Adrenal gland (tissue), 5 donors: ENCODE measurements around the gene NKAIN2.

Source experiments
- POLR2A ChIP-seq, 2 donors: fragments of 450-650 bp; IDR thresholded peaks; one replicate each; pipeline ENCODE4 v1.6.1; 2017; ENCODE audit warnings: antibody characterized with exemption in 2 of 2, mild to moderate bottlenecking in 2 of 2, moderate library complexity in 1 of 2
- TF ChIP-seq, protein P1 (sequence below), 6 experiments: fragments of 450-650 bp in 4 of 6; fragments of 200-600 bp in 2 of 6; sonication (generic) in 1 of 6; IDR thresholded peaks; 1 replicate in 5 of 6; 2 replicates in 1 of 6; pipeline versions ENCODE4 v1.5.1 to v1.8.0; 2016 to 2021; ENCODE audit warnings: antibody characterized with exemption in 6 of 6, mild to moderate bottlenecking in 2 of 6, moderate library complexity in 1 of 6
- donor health status: DM: no; HTN: no; CAD: no.

DNA sequence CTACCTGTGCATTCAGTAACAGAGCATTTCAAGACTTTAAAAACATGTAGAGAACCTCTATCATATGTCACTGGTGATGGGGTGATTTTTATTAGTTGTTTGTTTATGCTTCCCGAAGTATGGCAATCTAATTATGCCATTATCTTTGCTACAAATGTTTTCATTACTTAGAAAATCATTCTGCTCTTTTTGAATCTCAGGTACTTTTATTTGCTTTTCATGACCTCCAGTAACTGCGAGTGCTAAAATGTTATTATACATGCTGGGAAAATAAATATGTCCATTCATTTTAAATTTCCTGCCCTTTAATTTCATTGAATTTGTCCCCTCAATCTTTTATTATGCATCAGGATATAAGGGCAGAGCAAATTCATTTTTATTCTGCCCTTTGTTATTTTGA lies 515.7 kb downstream of the NKAIN2 start:
- TF ChIP-seq, protein P1, sequence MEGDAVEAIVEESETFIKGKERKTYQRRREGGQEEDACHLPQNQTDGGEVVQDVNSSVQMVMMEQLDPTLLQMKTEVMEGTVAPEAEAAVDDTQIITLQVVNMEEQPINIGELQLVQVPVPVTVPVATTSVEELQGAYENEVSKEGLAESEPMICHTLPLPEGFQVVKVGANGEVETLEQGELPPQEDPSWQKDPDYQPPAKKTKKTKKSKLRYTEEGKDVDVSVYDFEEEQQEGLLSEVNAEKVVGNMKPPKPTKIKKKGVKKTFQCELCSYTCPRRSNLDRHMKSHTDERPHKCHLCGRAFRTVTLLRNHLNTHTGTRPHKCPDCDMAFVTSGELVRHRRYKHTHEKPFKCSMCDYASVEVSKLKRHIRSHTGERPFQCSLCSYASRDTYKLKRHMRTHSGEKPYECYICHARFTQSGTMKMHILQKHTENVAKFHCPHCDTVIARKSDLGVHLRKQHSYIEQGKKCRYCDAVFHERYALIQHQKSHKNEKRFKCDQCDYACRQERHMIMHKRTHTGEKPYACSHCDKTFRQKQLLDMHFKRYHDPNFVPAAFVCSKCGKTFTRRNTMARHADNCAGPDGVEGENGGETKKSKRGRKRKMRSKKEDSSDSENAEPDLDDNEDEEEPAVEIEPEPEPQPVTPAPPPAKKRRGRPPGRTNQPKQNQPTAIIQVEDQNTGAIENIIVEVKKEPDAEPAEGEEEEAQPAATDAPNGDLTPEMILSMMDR (IDR thresholded peaks at IDR 0.05) = no peak
- no peak for TF ChIP-seq POLR2A (IDR thresholded peaks at IDR 0.05)
